ENCODE results near the gene LEPR.
"Not testable (repeated sequence)": the region's sequence is repeated elsewhere in the genome, so short reads cannot be mapped to it uniquely, and the experiment has no call there.

The LEPR gene

GRCh38 chr1:65420590-65421350, at the start of gene LEPR, which contains the start of gene LEPROT:
Gene LEPR (plus strand): TSS chr1:65420668. CDS start chr1:65565566, 144,898 bp downstream.
Gene LEPROT (plus strand): TSS chr1:65420668. CDS start chr1:65420725, 57 bp downstream.
- peak within 1 kb of the TSS; percentile 77 for H2AFZ ChIP-seq (ENCODE audit: low read length, unreplicated experiment)
- H3K4me3 ChIP-seq (ENCODE audit: low read depth, low read length) = peak within 1 kb of the TSS; percentile 99
- H3K36me3 ChIP-seq (ENCODE audit: insufficient read depth, low read length) = no peaks in the 10 kb centered on the region
- peaks cover 47% of the 10 kb centered on the region for H3K4me1 ChIP-seq (ENCODE audit: control insufficient read depth, insufficient read depth, low read length, unreplicated experiment)
- H3K27ac ChIP-seq (ENCODE audit: low read depth, low read length) = peak within 1 kb of the TSS; percentile 96
- H3K27me3 ChIP-seq (ENCODE audit: insufficient read depth, low read length) = no peaks in the 10 kb centered on the region
- peaks cover 39% of the 10 kb centered on the region for H3K79me2 ChIP-seq (ENCODE audit: control insufficient read depth, insufficient read depth, low read length, unreplicated experiment)

- no peak overlapping the region for H3K27ac ChIP-seq (ENCODE audit: low read depth, low read length)
- no peak overlapping the region for H2AFZ ChIP-seq (ENCODE audit: low read length, unreplicated experiment)
- H3K36me3 ChIP-seq (ENCODE audit: insufficient read depth, low read length) = no peaks in the 10 kb centered on the region
- no peak overlapping the region for H3K4me3 ChIP-seq (ENCODE audit: low read depth, low read length)
- H3K27me3 ChIP-seq (ENCODE audit: insufficient read depth, low read length) = no peaks in the 10 kb centered on the region
- H3K4me1 ChIP-seq (ENCODE audit: control insufficient read depth, insufficient read depth, low read length, unreplicated experiment) = peaks cover 5% of the 10 kb centered on the region
- H3K79me2 ChIP-seq (ENCODE audit: control insufficient read depth, insufficient read depth, low read length, unreplicated experiment) = no peaks in the 10 kb centered on the region
Measured at GRCh38 chr1:65371544-65371943, 48.9 kb upstream of the LEPR start.

GRCh38 chr1:65372557-65372956, 47.9 kb upstream of the LEPR start:
- no peaks in the 10 kb centered on the region for H3K79me2 ChIP-seq (ENCODE audit: control insufficient read depth, insufficient read depth, low read length, unreplicated experiment)

GRCh38 chr1:65377496-65378246, 42.8 kb upstream of the LEPR start:
- Histone ChIP-seq H3K27ac (ENCODE audit: low read depth, low read length) (no peak overlapping the region), H3K4me1 (ENCODE audit: control insufficient read depth, insufficient read depth, low read length, unreplicated experiment) (no peaks in the 10 kb centered on the region), H3K79me2 (ENCODE audit: control insufficient read depth, insufficient read depth, low read length, unreplicated experiment) (no peaks in the 10 kb centered on the region), H3K27me3 (ENCODE audit: insufficient read depth, low read length) (no peaks in the 10 kb centered on the region), H3K4me3 (ENCODE audit: low read depth, low read length) (no peak overlapping the region), H3K36me3 (ENCODE audit: insufficient read depth, low read length) (no peaks in the 10 kb centered on the region), H2AFZ (ENCODE audit: low read length, unreplicated experiment) (no peak overlapping the region)

More at GRCh38 chr1:65372557-65372956, 47.9 kb upstream of the LEPR start:
- H2AFZ ChIP-seq (ENCODE audit: low read length, unreplicated experiment) = peak overlapping the region; percentile 84
- H3K36me3 ChIP-seq (ENCODE audit: insufficient read depth, low read length) = no peaks in the 10 kb centered on the region
- no peaks in the 10 kb centered on the region for H3K27me3 ChIP-seq (ENCODE audit: insufficient read depth, low read length)
- peaks cover 5% of the 10 kb centered on the region for H3K4me1 ChIP-seq (ENCODE audit: control insufficient read depth, insufficient read depth, low read length, unreplicated experiment)
- no peak overlapping the region for H3K4me3 ChIP-seq (ENCODE audit: low read depth, low read length)
- peak overlapping the region; percentile 33; the same call in 1 of the 2 replicates for H3K27ac ChIP-seq (ENCODE audit: low read depth, low read length)

- H2AFZ ChIP-seq (ENCODE audit: low read length, unreplicated experiment) = no peak overlapping the region
- no peaks in the 10 kb centered on the region for H3K36me3 ChIP-seq (ENCODE audit: insufficient read depth, low read length)
- no peak overlapping the region for H3K27ac ChIP-seq (ENCODE audit: low read depth, low read length)
- H3K4me1 ChIP-seq (ENCODE audit: control insufficient read depth, insufficient read depth, low read length, unreplicated experiment) = no peaks in the 10 kb centered on the region
- no peaks in the 10 kb centered on the region for H3K27me3 ChIP-seq (ENCODE audit: insufficient read depth, low read length)
- H3K79me2 ChIP-seq (ENCODE audit: control insufficient read depth, insufficient read depth, low read length, unreplicated experiment) = no peaks in the 10 kb centered on the region
- no peak overlapping the region for H3K4me3 ChIP-seq (ENCODE audit: low read depth, low read length)
Measured at GRCh38 chr1:65378247-65378946, 42.1 kb upstream of the LEPR start.

- H3K4me3 ChIP-seq (ENCODE audit: low read depth, low read length); H3K27me3 ChIP-seq (ENCODE audit: insufficient read depth, low read length); H3K36me3 ChIP-seq (ENCODE audit: insufficient read depth, low read length); H2AFZ ChIP-seq (ENCODE audit: low read length, unreplicated experiment); H3K79me2 ChIP-seq (ENCODE audit: control insufficient read depth, insufficient read depth, low read length, unreplicated experiment); H3K4me1 ChIP-seq (ENCODE audit: control insufficient read depth, insufficient read depth, low read length, unreplicated experiment); H3K27ac ChIP-seq (ENCODE audit: low read depth, low read length): not testable (repeated sequence)
Measured at GRCh38 chr1:65384426-65384825, 36.0 kb upstream of the LEPR start.

- Histone ChIP-seq H3K36me3 (ENCODE audit: insufficient read depth, low read length) (no peaks in the 10 kb centered on the region), H3K27ac (ENCODE audit: low read depth, low read length) (no peak overlapping the region), H3K4me1 (ENCODE audit: control insufficient read depth, insufficient read depth, low read length, unreplicated experiment) (no peaks in the 10 kb centered on the region), H3K27me3 (ENCODE audit: insufficient read depth, low read length) (no peaks in the 10 kb centered on the region), H3K4me3 (ENCODE audit: low read depth, low read length) (no peak overlapping the region), H3K79me2 (ENCODE audit: control insufficient read depth, insufficient read depth, low read length, unreplicated experiment) (no peaks in the 10 kb centered on the region), H2AFZ (ENCODE audit: low read length, unreplicated experiment) (no peak overlapping the region)
Measured at GRCh38 chr1:65386439-65386838, 34.0 kb upstream of the LEPR start.

GRCh38 chr1:65387821-65388220, 32.6 kb upstream of the LEPR start:
- H2AFZ ChIP-seq (ENCODE audit: low read length, unreplicated experiment) = no peak overlapping the region

GRCh38 chr1:65388908-65389695, 31.4 kb upstream of the LEPR start:
- Histone ChIP-seq H3K4me3 (ENCODE audit: low read depth, low read length) (no peak overlapping the region), H2AFZ (ENCODE audit: low read length, unreplicated experiment) (no peak overlapping the region), H3K4me1 (ENCODE audit: control insufficient read depth, insufficient read depth, low read length, unreplicated experiment) (peaks cover 13% of the 10 kb centered on the region), H3K27ac (ENCODE audit: low read depth, low read length) (no peak overlapping the region), H3K79me2 (ENCODE audit: control insufficient read depth, insufficient read depth, low read length, unreplicated experiment) (no peaks in the 10 kb centered on the region), H3K36me3 (ENCODE audit: insufficient read depth, low read length) (no peaks in the 10 kb centered on the region), H3K27me3 (ENCODE audit: insufficient read depth, low read length) (no peaks in the 10 kb centered on the region)

More at GRCh38 chr1:65387821-65388220, 32.6 kb upstream of the LEPR start:
- no peaks in the 10 kb centered on the region for H3K79me2 ChIP-seq (ENCODE audit: control insufficient read depth, insufficient read depth, low read length, unreplicated experiment)
- H3K27ac ChIP-seq (ENCODE audit: low read depth, low read length) = no peak overlapping the region
- H3K27me3 ChIP-seq (ENCODE audit: insufficient read depth, low read length) = no peaks in the 10 kb centered on the region
- H3K4me1 ChIP-seq (ENCODE audit: control insufficient read depth, insufficient read depth, low read length, unreplicated experiment) = peaks cover 1% of the 10 kb centered on the region
- no peak overlapping the region for H3K4me3 ChIP-seq (ENCODE audit: low read depth, low read length)
- H3K36me3 ChIP-seq (ENCODE audit: insufficient read depth, low read length) = no peaks in the 10 kb centered on the region

GRCh38 chr1:65392497-65392896, 28.0 kb upstream of the LEPR start:
- H3K36me3 ChIP-seq (ENCODE audit: insufficient read depth, low read length) = no peaks in the 10 kb centered on the region

More at GRCh38 chr1:65392497-65392896, 28.0 kb upstream of the LEPR start:
- H3K79me2 ChIP-seq (ENCODE audit: control insufficient read depth, insufficient read depth, low read length, unreplicated experiment) = no peaks in the 10 kb centered on the region
- H2AFZ ChIP-seq (ENCODE audit: low read length, unreplicated experiment) = no peak overlapping the region
- no peak overlapping the region for H3K4me3 ChIP-seq (ENCODE audit: low read depth, low read length)
- peaks cover 13% of the 10 kb centered on the region for H3K4me1 ChIP-seq (ENCODE audit: control insufficient read depth, insufficient read depth, low read length, unreplicated experiment)
- H3K27me3 ChIP-seq (ENCODE audit: insufficient read depth, low read length) = no peaks in the 10 kb centered on the region
- no peak overlapping the region for H3K27ac ChIP-seq (ENCODE audit: low read depth, low read length)
